GM19372 (cell line): ENCODE results near the gene GPBP1L1.
"Not testable (repeated sequence)": the region's sequence is repeated elsewhere in the genome, so short reads cannot be mapped to it uniquely, and the experiment has no call there.

Source experiments
- ATAC-seq: cut with Tn5 transposase; IDR thresholded peaks from one replicate; pipeline ENCODE4 v1.9.1; 2021; ENCODE audit warnings: mild to moderate bottlenecking, low read depth, moderate library complexity; ENCODE audit not compliant: unreplicated experiment

GPBP1L1 gene

DNA sequence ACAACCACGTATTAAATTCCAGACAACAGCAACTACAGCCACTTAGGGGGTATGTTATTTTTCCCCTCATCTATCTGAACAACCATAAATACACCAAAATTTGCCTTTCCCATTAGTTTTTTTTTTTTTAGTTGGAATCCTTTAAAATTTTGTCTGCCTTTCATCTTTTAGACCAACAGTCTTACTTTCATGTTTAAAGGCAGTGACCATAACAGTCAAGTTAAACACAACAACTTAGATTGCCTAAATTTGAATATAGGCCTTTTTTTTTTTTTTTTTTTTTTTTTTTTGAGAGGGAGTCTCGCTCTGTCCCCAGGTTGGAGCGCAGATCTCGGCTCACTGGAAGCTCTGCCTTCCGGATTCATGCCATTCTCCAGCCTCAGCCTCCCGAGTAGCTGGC is 3.4 kb downstream of the GPBP1L1 start:
- no peak for ATAC-seq

DNA sequence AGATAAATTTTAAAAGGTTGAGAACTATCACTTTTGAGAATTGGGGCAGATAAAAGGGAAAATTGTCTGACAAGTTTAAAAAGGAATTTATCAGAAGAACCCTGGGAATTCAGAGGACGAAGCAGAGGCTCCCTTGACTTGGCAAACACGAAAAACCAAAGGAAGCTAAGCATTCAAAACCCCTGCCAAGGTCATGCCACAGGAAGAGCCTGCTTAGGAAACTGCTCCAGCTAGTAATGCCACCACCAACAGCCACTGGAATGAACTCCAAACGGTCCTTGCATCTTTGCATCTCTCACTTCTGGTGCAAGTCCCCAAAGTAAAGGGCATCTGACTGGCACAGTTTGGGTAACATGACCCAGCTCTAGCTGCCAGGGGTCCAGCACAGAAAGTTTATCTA is 7.2 kb downstream of the GPBP1L1 start:
- ATAC-seq, result no peak

DNA sequence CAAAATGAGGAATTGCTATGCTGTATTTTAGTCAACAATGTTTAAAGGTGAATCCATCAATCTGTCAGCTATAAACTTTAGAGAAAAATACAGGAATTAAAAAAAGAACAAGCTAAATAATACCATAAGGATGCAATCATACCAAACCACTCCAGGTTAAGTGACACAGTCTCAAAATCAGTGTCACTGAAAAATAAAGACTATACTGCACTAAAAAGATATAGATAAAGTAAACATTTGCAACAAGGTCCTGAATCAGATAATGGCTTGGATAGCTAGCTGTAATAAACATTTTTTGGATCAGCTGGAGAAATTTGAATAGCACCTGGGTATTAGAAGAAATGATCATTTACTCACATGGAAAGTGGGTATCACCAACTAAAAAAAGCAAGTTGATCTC is 7.8 kb downstream of the GPBP1L1 start:
- ATAC-seq, result no peak

DNA sequence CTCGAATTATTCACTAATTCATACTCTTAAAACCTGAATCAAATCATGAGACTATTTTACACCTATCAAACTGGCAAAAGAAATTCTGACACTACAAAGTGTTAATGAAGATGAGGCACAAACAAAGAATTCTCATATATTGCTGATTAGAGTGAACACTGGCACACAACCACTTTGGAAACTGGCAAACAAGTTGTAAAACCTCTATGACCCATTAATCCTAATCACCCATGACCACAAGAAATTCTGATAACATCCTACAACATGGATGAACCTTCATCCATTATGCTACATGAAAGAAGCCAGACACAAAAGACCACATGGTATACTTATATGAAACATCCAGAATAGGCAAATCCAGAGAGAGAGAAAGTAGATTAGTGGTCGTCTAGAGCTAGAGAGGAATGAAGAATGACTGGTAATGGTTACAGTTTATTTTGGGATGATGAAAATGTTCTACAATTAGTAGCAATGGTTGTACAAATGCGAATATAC is 8.5 kb downstream of the GPBP1L1 start:
- no peak for ATAC-seq

DNA sequence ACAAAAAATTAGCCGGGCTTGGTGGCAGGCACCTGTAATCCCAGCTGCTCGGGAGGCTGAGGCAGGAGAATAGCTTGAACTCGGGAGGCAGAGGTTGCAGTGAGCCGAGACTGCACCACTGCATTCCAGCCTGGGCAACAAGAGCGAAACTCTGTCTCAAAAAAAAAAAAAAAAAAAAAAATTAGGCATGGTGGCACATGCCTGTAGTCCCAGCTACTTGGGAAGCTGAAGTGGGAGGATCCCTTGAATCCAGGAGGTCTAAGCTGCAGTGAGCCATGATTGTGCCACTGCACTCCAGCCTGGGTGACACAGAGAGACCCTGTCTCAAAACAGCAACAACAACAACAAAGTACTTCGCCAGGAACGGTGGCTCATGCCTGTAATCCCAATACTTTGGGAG is 9.8 kb downstream of the GPBP1L1 start:
- ATAC-seq, result not testable (repeated sequence)

DNA sequence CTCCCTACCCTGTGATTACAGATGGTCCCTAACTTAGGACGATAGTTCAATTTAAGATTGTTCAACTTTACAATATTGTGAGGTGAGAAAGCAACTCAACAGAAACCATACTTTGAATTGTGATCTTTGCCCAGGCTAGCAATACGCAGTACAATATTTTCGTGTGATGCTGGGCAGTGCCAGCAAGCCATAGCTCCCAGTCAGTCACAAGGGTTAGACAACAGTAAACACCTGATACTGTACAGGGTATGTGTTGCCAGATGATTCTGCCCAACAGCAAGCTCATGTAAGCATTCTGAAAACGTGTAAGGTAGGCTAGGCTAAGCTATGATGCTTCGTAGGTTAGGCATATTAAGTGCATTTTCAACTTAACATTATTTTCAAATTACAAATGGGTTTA is 11.9 kb downstream of the GPBP1L1 start:
- no peak for ATAC-seq

DNA sequence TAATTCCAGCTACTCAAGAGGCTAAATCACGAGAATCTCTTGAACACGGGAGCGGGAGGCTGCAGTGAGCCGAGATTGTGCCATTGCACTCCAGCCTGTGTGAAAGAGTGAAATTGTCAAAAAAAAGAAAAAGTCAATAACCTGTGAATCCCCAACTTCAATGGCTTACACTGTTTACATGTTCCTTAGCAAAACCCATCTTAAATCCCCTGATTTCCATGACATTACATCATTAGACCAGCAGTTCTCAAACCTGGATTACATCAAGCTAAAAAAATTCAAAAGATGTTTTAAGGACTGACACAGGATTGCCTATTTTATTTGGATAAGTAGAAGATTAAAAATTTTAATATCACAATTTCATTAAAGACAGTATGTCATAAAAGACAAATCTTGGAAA is 12.4 kb downstream of the GPBP1L1 start:
- no peak for ATAC-seq

DNA sequence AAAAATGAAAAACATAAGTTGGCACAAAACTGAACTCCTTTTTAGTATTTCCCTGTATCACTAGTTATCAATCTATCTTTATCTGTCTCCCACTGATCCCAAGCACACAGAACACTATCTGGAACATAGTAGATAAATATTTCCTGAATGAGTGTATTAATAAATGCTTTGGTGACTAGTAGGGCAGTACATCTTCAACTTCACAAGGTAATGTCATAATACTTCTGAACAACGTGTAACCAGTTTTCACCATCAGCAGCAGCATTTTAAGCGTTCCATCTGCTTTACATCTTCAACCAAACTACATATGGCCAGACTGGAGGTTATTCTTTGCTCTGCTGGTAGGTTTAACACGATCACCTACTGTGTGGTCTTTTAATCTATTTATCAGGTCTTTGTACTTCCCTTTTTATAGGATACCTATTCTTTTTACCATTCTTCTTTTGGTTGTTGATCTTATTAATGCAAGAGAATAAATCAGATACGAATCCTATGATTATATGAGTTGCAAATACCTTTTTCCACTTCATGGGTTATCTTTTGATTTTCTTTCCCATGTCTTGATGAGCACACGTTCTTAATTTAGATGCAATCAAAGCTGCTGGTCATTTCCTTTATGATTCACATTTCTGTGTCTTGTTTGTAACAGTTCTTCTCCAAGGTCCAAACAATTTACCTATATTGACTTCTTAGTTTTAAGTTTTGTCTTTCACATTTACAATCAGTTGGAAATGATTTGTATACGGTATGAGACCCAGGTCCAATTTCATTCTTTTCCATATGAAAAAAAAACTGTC is 16.3 kb downstream of the GPBP1L1 start:
- ATAC-seq, result no peak

DNA sequence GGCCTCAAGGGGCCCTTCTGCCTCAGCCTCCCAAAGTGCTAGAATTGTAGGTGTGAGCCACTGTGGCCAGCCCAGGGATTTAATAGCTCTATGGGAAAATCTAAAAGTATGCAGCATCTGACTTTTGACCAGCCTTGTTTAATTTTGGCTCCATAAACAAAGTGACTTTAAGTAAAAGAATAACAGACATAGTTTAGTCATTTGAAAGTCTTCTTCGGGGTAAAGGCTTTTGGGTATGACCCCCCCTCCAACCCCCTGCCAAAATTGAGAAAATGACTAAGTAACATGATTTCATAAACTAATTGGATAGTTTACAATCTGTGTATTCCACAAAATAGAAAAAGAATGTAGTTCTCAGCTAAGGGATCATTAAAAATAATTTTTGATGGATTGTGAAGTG is 17.0 kb downstream of the GPBP1L1 start:
- ATAC-seq, result no peak

DNA sequence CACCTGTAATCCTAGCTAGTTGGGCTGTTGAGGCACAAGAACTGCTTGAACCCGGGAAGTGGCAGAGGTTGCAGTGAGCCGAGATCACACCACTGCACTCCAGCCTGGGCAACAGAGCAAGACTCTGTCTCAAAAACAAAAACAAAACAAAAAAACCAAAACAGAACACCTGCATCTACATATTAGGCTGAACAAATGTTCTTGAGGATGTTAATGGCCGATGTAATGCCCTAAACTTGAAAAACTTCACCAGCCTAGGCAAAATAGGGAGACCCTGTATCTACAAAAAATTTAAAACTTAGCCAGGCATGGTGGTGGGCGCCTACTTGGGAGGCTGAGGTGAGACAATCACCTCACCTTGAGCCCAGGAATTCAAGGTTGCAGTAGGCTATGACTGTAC is 17.8 kb downstream of the GPBP1L1 start:
- ATAC-seq, result no peak

DNA sequence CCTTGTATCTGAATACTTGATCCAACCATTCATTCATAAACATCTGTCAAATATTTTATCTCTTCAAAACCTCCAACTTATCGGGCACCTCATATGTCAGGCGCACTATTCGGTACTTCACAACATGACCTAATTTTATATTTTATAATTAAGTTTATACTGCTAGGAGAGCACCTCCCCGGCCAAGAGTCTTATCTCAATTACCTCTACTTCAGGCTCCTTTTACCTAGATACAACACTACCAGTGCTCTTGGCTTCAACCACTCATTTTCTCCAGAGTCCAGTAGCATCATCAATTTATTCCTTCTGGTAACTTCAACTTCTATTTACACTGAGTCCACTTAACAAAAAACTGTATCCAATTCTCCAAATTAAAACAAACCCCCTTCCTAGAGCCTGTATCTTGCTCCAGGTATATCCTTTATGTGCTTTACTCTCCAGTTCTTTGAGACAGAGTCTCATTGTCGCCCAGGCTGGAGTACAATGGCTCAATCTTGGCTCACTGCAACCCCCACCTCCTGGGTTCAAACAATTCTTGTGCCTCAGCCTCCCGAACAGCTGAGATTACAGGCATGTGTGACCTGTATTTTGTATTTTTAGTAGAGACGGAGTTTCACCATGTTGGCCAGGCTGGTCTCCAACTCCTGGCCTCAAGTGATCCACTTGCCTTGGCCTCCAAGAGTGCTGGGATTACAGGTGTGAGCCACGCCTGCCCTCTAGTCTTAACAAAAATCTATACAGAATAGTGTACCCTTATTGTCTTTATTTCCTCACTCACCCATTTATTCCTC is 18.8 kb downstream of the GPBP1L1 start:
- no peak for ATAC-seq

DNA sequence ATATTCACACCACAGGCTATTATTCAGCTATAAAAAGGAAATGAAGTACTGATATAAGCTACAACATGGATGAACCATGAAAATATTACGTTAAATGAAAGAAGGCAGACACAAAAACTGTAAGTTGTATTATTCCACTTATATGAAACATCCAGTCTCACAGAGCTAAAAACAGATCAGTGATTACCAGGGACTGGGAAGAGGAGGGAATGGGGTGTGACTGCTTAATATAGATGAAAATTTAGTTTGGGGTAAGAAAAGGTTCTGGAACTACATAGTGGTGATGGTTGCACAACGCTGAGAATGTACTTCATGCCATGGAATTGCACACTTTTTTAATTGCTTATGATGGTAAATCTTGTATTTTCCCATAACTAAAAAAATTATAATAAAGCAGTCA is 19.5 kb downstream of the GPBP1L1 start:
- ATAC-seq, result no peak

DNA sequence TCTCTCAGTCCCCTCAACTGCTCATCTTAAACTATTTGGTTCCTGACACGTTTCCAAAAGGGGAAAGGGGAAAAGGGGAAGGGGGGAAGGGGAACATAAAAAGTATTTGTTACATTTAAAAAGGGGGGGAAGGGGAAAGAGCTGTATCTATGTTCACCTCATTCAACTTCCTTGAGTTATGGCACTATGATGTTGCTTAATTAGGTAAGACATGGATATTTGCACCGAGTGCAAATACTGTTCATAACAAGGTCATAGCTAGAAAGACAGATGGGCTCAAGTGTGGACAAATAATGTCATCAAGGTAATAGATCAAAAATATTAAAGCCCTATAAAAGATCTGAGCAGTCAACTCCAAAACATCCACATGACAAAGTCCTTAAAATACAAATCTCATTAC is 26.0 kb downstream of the GPBP1L1 start:
- ATAC-seq, result no peak

DNA sequence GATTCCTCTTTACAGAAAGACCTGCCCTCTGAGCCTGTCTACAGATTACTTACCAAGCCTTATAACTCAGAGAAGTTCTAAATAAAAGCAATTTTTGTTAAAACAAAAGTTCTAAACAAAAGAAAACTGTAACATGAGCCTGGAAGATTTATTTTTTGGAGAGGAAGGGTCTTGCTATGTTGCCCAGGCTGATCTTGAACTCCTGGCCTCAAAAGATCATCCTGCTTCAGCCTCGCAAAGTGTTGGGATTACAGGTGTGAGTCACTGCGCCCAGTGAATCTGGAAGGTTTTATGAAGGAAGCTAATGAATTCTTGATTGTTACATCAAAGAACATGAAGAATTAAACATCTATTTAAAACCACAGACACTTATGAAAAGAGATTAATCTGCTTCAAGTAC is 27.1 kb downstream of the GPBP1L1 start:
- ATAC-seq, result no peak

DNA sequence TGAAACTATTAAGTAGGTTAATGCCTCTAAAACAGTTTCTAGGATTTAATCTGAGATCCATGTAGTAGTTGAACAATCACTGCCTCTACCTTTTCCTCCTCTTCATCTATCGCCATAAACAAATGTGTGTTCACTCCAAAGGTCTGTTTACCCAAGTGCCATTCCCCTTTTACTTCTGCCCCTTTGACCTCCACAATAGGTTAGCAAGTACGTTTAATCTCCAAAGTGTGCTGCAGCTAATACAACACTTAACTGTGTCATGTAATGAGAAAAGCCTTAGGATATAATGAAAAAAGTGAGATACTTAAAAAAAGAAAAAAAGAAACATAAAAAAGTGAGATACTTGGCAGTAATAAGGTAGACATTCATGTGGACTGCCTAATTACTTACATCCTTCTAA is 28.2 kb downstream of the GPBP1L1 start:
- no peak for ATAC-seq

DNA sequence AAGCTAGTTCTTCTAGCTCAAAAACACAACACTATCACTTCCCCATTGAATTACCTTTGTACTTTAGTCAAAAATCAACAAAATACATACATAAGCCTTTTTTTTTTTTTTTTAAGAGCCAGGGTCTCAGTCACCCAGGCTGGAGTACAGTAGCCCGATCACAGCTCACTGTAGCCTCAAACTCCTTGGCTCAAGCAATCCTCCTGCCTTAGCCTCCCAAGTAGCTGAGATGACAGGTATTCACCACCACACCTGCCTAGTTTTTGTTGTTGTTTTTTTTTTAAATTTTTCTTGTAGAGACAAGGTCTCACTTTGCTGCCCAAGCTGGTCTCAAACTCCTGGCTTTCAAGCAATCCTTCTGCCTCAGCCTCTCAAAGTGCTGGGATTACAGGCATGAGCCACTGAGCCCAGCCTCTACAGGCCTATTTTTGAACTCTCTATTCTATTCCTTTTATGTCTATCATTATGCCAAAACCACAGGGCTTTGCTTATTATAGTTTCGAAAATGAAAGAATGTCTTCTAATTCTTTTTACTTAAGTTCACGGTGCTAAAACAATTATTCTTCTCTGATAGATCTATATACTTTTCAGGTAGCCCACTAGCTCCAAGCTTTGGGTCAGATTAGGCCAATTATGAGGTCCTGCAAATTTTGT is 29.6 kb downstream of the GPBP1L1 start:
- ATAC-seq, result no peak

DNA sequence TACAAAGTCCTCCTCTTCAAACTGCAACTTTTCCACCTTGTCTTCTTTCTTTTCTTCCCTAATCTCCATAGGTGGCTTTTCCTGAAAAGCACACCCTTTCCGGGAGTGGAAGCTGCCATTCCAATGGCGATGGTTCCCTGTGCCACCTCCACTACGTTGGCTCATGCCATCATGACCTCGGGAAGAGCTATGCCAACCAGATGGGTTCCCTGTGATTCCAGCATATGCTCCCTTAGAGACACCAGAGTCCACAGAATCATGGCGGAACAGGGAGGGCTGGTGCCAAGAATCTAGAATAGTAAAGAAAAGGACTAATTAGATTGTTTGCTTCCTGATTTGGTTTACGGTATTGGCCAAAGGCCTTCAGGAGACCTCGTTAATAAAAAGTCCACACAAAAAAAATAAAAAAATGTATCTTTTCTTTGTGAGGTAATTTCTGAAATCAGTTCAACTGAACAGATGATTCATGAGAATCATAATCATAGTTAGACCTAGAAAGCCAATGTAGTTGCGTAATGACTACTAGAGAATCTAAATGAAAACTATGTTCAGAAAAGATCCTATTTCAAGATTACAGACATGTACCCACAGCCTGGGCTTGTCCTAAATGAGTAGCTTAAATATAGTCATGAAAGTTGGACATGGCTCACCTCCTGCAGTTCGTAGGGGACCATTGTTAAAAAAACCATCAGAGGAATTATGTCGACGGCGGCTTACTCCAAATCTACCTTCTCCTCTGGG is 31.6 kb downstream of the GPBP1L1 start:
- no peak for ATAC-seq

DNA sequence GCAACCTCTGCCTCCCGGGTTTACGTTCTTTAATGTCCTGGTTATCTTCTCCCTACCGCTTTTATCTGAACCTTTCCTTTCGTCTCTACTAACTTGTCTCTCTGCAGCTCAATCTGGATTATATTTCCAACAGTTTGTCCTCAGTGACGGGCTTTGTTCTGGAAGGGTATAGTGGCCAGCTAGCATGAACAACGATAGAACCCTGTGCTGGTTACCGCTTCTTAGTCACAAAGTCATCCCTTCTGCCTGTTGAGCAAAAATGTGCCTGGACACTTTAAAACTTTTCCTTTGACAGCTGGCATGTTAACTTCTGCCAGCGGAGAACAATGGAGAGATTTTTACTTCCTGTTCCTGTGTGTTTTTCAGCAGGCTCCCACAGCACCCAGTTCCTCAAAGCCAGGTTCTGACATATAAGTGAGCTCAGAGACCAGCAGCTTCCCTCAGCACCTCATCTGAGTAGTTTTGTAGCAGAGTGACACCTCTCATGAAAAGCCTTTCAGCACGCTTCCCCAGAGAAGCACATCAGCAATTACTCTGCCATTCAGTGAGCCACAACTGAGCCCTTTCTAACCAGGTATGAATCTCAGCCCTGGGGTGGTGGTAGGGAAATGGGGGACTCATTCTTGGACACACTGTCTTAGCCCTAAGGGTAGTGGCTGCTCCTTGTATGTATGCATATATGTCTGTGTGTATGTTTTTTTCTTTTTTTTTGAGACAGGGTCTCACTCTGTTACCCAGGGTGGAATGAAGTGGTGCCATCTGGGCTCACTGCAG is 38.9 kb downstream of the GPBP1L1 start:
- ATAC-seq, result no peak

DNA sequence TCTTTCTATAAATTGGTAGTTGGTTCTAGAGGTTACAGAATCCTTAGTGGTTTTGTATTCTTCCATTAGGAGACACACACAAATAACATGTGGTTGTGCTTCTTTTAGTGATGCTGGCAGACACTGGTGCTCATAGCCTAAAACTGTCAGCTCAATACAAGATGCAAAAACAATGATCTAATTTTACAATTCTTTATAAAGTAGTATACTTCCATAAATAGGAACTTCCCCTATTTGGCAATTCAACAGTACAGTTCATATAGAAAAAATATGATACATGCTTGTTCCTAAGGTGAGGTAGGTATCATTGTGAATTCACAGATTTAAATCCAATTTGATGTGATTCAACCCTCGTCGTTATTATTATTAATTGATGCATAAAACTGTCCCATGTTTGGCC is 41.7 kb downstream of the GPBP1L1 start:
- ATAC-seq, result no peak

DNA sequence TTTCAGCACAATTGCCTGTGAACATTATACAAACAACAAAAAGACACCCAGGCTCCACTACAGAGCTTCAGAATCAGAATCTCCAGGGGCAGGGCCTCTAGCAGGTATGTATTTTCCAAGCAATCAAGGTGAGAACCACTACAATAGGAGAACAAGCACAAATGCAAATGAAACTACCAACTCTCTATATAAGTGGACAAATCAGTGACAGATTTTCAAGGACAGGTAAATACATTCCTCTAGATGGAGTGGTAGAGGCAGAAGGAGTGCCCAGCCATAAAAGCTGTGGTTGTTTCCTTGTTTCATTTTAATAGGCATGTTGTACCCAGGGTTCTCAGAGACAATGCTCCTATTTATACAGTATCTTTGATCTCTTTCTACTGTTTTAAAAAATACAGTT is 42.4 kb downstream of the GPBP1L1 start:
- ATAC-seq, result no peak
